GM12892 (cell line): ENCODE results near the gene DIAPH1.

ENCODE experiments used
- DNase-seq: peaks from one replicate; pipeline ENCODE4 v3.0.0; 2011; ENCODE audit not compliant: insufficient read length
- FAIRE-seq: peaks from 2 replicates; lab custom pipeline; 2011; peaks lifted over from hg19 to GRCh38; lab: Jason Lieb, UNC
- POLR2A ChIP-seq: IDR thresholded peaks from 2 replicates; pipeline ENCODE4 v1.6.1; 2011; ENCODE audit warnings: low read depth, low read length, control low read depth
- POLR2AphosphoS5 ChIP-seq: IDR thresholded peaks from 2 replicates; pipeline ENCODE4 v1.6.1; 2011; ENCODE audit warnings: low read depth, low read length, control low read depth
- TAF1 ChIP-seq: IDR thresholded peaks from 2 replicates; pipeline ENCODE4 v1.6.1; 2011; ENCODE audit warnings: low read depth, mild to moderate bottlenecking, control low read depth, low read length, borderline replicate concordance

The DIAPH1 gene

GRCh38 chr5:141573489-141574121, 45.2 kb downstream of the DIAPH1 start:
- no peak for FAIRE-seq
- no peak for TF ChIP-seq TAF1
- TF ChIP-seq POLR2A = no peak
- no peak for TF ChIP-seq POLR2AphosphoS5
- DNase-seq = no peak

GRCh38 chr5:141570655-141571054, 48.1 kb downstream of the DIAPH1 start:
- no peak for DNase-seq
- TF ChIP-seq POLR2A = no peak
- no peak for TF ChIP-seq POLR2AphosphoS5
- no peak for TF ChIP-seq TAF1
- FAIRE-seq = no peak

GRCh38 chr5:141567513-141568117, 51.2 kb downstream of the DIAPH1 start:
- FAIRE-seq (peak; percentile 40), DNase-seq (no peak)
- TF ChIP-seq POLR2AphosphoS5 (no peak), TAF1 (no peak), POLR2A (no peak)

GRCh38 chr5:141565826-141566570, 52.8 kb downstream of the DIAPH1 start:
- TF ChIP-seq POLR2A = no peak
- FAIRE-seq = no peak
- DNase-seq = no peak

- no peak for TF ChIP-seq POLR2AphosphoS5
- TF ChIP-seq POLR2A = no peak
- TF ChIP-seq TAF1 = no peak
- peak; percentile 94 for FAIRE-seq
- no peak for DNase-seq
Measured at GRCh38 chr5:141564216-141564692, 54.5 kb downstream of the DIAPH1 start.

GRCh38 chr5:141560725-141561483, 57.9 kb downstream of the DIAPH1 start:
- no peak for DNase-seq
- no peak for TF ChIP-seq POLR2AphosphoS5
- TF ChIP-seq POLR2A = no peak
- TF ChIP-seq TAF1 = no peak
- FAIRE-seq = no peak

- no peak for DNase-seq
- TF ChIP-seq POLR2AphosphoS5 = no peak
- no peak for TF ChIP-seq TAF1
- no peak for TF ChIP-seq POLR2A
Measured at GRCh38 chr5:141560151-141560550, 58.6 kb downstream of the DIAPH1 start.

GRCh38 chr5:141559461-141559860, 59.3 kb downstream of the DIAPH1 start:
- no peak for DNase-seq
- FAIRE-seq = no peak
- no peak for TF ChIP-seq POLR2AphosphoS5
- TF ChIP-seq POLR2A = no peak
- TF ChIP-seq TAF1 = no peak

More at GRCh38 chr5:141560151-141560550, 58.6 kb downstream of the DIAPH1 start:
- FAIRE-seq = no peak

- DNase-seq (no peak), FAIRE-seq (no peak)
- TF ChIP-seq TAF1 (no peak), POLR2A (no peak), POLR2AphosphoS5 (no peak)
Measured at GRCh38 chr5:141558150-141558549, 60.6 kb downstream of the DIAPH1 start.

- TF ChIP-seq POLR2A (no peak), POLR2AphosphoS5 (no peak), TAF1 (no peak)
- FAIRE-seq (peak; percentile 88), DNase-seq (no peak)
Measured at GRCh38 chr5:141557681-141558136, 61.1 kb downstream of the DIAPH1 start.

GRCh38 chr5:141547921-141548320, 70.9 kb downstream of the DIAPH1 start:
- TF ChIP-seq POLR2AphosphoS5 = no peak
- TF ChIP-seq TAF1 = no peak
- TF ChIP-seq POLR2A = no peak
- DNase-seq (no peak), FAIRE-seq (no peak)

- FAIRE-seq (no peak), DNase-seq (no peak)
- TF ChIP-seq TAF1 (no peak), POLR2AphosphoS5 (no peak), POLR2A (no peak)
Measured at GRCh38 chr5:141547488-141547887, 71.3 kb downstream of the DIAPH1 start.
